Epidermal melanocyte (primary cell): ENCODE data around the gene TM9SF4.

ENCODE experiments used
- DNase-seq: peaks from one replicate; pipeline ENCODE4 v3.0.0; 2011; ENCODE audit warnings: low spot score; ENCODE audit not compliant: insufficient read length

TM9SF4 gene

DNA sequence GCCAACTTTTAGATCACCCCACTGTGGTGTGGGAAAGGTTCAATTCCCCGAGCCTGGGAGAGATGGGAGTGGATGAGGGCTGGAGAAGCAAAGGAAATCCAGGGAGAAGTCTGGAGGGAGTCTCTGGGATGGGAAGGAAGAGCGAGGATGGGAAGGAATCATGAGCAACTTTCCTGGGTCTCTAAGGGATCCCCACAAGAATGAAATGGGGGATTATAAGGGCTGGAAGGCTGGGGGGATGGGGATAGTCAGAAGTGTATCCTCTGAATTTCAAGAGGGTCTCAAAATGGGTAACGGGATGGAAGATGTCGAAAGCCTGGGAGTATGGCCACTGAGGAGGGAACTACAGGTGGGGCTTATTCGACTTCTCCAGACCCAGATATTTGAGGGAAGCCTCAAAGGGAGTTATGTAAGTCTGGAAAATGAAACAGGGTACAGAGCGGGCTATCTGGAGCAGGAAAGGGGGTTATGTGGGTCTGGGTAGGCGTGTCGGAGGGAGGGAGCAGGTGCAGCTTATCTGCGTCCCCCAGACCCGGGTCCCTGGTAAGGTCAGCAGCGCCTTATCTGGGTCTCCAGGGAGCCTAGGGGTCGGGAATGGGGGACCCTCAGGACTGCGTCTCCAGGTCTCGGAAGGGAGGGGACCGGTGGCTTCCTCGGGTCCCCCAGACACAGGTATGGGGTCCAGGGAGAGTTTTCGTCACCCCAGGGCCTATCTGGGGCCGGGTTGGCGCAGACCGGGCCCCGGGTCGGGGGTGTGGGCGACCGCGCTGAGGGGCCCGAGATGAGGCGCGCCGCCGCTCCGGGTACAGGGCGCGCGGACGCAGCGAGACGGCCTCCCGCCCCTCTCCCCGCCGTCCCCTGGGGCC lies 97.5 kb downstream of the TM9SF4 start:
- no peak for DNase-seq

DNA sequence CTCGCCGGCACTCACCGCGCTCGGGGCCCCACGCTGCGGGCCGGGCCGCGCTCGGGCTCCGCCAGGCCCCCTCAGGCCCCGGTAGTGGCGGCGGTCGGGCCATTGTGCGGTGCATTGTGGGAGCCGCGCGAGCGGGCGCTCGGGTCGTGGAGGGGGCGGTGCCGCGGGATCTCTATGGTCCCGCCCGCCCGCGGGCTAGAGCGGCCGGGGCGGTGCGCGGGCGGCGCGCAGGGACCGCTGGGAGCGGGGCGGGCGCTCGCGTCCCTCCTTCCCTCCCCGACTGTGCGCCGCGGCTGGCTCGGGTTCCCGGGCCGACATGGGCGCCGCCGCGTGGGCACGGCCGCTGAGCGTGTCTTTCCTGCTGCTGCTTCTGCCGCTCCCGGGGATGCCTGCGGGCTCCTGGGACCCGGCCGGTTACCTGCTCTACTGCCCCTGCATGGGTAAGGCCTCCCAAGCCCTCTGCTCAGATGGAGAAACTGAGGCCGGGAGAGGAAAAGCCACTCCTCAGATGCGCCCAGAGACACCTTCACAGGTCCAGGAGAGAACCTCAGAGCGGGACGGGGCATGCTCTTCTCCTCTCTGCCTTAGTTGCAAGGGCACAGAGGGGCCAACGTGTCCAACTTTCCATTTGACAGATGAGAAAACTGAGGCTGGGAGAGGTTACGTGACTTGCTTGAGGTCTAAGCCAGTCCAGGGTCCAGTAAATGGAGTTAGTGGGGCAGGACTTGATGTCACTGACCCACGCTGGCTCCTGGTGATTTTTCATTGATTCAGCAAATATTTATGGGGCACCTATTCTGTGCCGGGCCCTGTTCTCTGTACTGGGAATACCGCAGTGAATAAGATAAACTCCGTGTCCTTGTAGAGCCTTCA lies 98.3 kb downstream of the TM9SF4 start, which contains the start of the genes PLAGL2 and POFUT1:
TSS of gene PLAGL2 (minus strand) at position 118 of the 873 bp plus-strand sequence. CDS start 5,565 bp downstream, outside the sequence.
TSS of gene POFUT1 (plus strand) at position 255 of the 873 bp plus-strand sequence. CDS start at position 317, 62 bp downstream.
- peak; percentile 99 for DNase-seq

DNA sequence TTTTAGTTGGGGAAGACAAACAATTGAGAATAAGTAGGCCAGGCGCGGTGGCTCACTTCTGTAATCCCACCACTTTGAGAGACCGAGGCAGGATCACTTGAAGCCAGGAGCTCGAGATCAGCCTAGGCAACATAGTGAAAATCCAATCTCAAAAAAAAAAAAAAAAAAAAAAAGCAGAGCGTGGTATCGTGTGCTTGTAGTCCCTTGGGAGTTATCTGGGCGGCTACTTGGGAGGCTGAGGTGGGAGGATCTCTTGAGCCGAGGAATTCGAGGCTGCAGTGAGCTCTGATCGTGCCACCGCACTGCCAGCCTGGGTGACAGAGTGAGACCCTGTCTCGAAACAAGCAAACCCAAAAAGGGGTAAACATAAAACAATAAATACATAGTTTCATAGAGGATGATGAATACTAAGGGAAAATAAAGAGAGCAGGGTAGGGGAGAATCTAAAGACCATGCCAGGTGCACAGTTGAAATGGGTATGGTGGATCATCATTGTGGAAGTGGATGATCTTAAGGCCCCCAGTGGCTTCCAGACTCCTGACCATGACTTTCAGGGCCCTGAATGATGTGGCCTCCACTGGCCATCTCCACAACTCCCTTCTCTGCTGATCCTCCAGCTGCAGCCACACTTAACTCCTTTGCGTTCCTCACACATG lies 99.1 kb downstream of the TM9SF4 start:
- DNase-seq, result no peak

DNA sequence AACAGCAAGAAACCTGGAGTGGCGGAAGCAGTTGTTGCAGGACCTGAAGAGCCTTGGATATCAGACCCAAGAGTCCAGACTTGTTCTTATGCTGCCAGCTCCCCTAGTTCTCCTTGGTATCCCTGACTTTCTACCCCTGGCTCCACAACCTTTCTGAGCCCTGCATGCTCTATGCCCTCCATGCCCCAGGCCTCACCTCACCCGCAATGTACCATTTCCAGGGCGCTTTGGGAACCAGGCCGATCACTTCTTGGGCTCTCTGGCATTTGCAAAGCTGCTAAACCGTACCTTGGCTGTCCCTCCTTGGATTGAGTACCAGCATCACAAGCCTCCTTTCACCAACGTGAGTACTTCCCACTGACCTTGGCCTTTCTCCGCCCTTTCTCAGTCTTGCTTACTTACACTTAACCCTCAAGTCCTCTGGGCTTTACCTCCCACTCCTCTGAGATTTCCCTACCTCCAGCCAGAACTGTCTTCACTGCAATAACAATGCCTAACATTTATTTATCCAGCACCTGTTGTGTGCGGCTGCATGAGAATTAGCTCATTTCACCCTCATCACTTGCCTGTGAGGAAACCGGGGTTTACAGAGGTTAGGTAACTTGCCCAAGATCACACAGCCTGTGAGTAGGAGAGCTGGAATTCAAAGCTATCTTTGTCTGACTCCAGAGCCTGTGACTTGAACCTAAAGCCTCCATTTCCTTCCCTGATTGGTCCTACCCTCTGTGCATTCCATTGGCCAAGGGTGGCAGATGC lies 100.5 kb downstream of the TM9SF4 start:
- no peak for DNase-seq

DNA sequence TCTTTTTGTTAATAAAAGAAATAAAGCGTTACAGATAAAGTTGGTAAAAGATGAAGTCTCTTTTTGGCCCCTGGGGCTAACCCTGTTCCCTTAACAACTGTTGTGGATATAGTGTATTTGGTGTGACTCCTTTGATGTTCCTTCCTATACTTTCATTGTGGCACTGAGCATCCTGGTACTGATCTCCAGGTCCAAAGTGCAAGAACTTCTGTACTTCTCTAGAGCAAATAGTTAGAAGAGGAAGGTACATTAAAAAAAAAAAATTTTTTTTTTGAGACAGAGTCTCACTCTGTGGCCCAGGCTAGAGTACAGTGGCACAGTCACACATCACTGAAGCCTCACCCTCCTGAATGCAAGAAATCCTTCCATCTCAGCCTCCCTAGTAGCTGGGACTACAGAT lies 104.4 kb downstream of the TM9SF4 start:
- no peak for DNase-seq

DNA sequence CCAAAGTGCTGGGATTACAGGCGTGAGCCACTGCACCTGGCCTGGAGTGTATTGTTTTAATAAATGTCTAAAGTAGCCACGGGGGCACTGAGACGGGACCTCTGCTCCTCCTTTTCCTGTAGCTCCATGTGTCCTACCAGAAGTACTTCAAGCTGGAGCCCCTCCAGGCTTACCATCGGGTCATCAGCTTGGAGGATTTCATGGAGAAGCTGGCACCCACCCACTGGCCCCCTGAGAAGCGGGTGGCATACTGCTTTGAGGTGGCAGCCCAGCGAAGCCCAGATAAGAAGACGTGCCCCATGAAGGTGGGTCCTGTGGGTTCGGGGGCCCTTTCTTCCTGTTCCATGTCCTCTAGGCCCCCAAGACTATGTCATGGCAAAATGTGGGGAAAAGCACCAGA lies 105.6 kb downstream of the TM9SF4 start:
- no peak for DNase-seq

DNA sequence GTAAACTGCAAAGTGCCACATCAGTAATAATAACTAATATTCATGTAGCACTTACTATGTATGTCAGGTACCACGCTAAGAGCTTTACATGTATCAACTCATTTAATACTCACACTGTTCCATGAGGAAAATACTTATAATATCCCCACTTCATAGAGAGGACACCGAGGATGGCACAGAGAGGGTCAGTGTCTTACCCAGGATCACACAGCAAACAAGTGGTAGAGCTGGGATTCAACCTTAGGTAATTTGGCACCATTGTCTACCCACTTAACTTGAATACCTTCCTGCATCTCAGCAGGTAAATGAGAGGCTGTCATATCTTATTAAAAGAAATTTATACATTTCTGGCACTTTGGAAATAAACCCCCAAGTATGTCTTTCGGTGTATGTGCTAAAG lies 106.2 kb downstream of the TM9SF4 start:
- DNase-seq, result no peak

DNA sequence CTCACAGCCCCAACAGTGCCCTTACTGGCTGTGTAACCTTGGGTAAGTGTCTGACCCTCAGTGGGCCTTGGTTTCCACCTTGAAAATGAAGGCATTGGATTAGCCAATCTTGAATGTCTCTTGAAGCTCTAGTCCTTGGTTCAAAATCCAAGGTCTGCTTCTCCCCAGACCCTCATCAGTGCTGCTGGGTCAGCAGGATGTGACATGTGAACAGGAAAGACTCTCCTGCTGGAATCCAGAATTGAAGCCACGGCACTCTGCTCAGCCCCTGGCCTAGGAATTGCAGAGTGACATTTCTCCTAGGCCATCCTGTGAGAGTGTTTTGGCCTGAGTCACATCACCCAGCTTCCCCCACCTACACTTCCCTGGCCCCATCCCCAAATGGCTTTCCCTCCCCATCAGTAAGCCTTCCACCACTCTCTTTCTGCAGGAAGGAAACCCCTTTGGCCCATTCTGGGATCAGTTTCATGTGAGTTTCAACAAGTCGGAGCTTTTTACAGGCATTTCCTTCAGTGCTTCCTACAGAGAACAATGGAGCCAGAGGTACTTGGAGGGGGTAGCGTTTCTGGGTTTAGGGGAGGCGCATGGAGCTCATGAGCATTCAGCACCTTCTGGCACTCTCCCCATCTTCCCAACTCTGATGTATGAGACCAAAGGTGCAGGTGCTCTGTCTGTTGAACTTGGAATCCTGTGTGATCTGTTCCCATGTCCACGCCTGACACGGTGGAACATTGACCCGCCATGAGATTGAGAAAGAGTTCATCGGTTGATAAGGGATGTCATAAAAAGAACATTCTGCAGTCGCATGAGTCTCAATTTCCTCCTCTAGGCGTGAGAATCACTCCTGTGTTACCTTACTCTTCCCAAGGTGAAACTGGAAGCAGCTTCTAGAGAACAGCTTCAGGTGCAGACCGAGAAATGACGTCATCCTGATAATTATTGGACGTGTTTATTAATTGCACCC lies 106.9 kb downstream of the TM9SF4 start:
- DNase-seq, result no peak
